Activated CD4-positive, alpha-beta T cell treated with anti-CD3 and anti-CD28 coated beads for 24 hours (primary cell): ENCODE results near the gene GRK2.

ENCODE experiments used
- DNase-seq, 2 donors: peaks; one replicate each; pipeline ENCODE4 v3.0.0-alpha.2; 2020; ENCODE audit warnings: low read depth in 2 of 2

The GRK2 gene

DNA sequence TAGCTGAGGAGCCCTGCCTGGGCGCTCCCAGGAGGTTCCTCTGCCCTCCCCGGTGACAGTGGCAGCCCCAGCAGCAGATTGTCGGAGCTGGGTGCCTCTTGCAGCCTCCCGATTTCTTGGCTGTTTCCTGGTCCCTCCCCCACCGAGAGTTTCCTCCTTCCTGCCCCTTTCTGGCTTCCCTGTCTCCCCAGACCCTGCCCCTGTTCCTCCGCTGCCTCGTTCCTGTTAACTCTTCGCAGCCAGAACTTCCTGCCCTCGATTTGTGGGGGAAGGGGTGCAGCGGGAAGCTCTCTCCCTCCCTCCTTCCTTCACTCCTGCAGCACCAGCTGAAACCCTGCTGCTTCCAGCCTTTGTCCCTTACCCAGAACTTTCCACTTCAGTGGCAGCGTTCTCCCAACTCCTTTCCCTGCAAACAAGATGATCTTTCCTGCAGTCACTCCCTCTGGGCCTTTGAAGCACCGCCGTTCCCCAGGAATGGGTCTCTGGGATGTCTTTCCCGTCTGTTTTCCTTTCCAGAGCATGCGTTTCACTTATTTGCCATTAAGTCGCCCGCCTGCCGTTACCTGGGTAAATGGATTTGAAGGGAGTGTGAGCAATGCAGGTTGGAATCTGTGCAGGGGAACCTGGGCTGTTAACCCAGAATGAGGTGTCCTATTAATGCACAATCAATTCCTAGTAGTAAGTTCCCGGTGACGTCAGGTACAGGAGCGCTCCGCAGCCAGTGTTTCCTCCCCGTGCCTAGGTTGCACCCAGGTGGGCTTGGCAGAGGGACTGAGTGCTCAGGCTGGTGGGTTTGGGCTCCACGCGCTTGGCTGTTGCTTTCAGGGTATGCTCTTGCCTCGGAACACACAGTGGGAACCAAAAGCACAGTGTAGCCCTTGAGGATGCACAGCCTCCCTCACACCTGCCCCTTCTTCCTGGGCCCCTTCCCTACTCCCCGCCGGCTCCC, 4.3 kb downstream of the GRK2 start:
- DNase-seq = no peak

DNA sequence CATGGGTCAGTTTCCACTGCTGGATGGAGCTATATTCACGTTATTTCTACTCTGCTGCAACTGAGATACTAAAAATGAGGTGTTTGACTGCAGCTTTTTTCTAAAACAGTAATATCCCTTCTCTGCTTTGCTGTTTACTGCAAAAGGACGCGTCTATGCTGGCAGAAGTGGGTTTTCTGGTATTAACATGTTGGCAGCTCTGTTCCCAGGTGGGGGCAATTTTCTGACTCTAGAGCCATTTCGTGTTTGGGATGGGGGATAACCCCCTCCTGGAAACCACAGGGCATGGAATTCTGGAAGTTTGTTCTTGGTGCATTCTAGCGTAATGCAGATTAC, 4.9 kb downstream of the GRK2 start:
- DNase-seq = no peak

DNA sequence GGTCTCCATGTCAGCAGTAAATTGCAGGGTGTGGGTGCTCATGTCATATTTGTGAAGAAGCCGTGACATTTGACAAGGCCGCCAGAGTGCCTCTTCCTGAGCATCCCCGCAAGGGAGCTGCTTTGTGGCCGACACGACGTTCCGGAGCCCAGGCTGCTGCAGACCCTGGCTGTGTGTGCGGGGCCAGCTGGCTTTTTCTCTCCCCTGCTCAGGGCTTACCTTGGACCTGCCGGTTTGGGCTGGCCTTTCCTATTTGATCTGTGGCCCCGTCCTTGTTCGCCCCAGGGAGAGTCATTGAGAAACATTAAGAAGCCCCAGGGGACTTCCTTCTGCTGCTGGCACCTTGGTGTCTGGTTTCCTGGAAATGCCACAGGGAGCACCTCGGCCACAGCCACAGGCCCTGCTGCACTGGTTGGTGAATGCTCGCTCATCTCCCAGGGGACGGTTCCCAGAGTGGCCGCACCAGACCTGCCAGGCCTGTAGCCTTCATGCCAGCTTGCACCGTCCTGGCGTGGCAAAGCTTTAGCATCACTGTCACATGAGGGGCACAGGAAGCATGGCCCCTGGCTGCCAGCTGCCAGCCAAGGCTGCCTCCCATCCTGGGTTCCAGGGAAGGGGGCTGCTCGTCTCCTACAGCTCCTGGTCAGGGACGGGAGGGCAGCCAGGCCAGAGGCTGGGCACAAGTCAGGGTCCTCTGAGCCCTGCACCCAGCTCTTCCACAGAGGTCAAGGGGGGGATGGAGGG, 5.4 kb downstream of the GRK2 start:
- DNase-seq = peak in 1 of 2 donors; percentile 54

DNA sequence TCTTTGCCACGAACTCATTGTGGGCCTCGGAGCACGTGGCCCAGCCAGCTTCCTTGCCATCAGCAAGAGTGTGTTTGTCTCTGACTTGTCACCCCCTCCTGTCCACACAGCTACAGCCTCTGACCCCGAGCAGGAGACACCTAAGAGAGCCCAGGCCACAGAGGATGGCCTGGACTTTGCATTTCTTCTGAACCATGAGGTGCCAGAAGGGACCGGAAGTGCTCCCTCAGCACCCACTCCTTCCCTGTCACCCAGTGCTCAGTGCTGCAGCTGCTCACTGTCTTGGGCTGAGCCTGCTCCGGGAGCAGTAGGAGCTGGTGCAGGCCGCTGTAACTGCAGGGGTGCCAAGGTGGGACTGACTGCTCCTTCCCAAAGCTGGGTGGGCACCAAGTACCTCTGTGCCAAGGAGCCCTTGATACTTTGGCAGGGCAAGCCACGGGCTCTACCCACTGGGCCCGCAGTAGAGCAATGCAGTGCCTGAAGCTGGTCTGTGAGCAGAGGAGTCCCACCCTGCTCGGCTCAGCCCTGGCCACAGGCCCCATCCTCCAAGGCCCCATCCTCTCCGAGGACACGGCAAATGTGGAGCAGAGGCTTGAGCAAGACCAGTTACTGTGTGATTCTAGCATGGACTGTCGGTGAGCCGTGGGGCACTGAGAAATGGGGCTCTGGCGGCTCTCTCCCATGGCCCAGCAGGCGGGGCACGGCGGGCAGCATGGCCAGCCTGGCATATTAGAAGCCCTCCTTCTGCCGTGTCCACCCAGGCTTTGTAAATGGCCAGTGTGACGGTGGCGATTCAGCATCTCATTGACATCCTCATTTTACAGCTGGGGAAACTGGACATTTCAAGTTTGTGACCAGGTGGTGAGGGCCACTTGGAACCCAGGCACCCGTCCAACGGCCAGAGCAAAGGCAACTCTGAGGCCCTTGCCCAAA, 6.3 kb downstream of the GRK2 start:
- no peak for DNase-seq

DNA sequence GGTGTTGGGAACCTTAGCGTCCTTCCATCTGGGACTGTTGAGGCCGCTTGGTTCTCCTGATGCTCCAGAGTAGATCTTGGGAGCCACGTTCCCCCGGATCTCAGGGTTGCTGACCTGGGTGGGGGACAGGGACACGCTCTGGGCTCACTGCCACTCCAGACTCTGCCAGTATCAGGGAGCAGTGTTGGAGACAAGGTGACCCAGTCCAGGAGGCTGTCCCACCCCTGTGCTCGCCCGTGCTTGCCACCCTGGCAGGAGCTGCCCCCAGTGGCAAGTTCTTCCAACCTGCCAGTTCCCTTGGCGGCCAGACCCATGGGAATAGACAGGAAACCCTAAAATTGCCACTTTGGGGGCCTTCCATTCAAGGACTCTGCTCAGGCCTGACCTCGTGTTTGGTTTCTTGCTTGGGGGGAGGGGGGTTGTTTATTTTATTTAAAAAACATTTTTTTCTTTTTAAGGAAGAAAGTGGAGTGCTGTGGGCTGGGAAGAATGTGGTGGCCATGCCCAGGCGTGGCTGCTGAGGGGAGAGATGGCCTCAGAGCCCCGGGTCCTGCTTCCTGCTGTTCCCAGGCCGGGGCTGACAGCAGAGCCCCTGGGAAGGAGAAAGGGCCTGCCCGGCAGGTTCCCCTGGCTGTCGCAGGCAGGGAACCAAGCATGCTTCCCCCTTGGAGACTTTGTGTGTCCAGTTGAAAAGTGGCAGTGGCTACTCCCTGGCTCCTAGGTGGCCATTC, 7.2 kb downstream of the GRK2 start:
- DNase-seq = no peak

DNA sequence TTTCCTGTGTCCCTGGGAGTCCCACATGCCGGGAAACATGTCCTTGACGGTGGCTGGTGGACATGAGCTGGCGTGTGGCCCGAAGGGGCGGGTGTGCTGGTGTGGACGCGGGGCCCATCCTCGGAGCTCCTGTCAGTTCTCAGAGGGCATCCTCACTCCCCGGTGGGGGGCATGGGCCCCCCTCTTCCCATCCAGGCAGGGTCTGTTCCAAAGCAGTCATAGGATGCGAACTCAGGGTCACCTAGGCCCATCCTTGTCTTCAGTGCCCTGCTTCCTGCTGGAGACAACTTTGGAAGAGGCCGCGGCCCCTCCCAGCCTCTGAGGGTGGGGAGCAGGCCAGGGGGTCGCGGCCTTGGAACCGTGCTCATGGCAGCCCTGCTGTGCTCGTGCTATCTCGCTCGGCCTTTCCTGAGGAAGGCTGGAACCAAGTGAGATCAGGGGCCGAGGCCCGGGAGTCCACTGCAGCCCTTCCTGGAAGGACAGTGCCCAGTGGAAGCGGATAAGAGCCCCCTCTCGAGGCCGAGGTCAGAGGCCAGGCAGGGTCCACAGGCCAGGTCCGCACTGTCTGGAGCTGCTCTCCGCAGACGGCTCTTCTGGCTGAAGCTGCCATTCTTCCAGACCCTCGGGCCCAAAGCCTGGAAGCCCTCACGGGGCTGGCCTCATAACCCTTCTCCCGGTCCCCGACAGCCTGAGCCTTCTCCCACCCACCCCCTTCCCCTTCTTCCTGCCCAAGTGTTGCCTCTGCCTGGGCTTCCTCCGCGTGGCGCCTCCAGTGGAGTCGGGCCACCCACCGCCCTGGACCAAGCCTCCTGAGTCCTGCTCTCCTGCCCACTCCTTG, 8.7 kb downstream of the GRK2 start:
- DNase-seq = no peak

DNA sequence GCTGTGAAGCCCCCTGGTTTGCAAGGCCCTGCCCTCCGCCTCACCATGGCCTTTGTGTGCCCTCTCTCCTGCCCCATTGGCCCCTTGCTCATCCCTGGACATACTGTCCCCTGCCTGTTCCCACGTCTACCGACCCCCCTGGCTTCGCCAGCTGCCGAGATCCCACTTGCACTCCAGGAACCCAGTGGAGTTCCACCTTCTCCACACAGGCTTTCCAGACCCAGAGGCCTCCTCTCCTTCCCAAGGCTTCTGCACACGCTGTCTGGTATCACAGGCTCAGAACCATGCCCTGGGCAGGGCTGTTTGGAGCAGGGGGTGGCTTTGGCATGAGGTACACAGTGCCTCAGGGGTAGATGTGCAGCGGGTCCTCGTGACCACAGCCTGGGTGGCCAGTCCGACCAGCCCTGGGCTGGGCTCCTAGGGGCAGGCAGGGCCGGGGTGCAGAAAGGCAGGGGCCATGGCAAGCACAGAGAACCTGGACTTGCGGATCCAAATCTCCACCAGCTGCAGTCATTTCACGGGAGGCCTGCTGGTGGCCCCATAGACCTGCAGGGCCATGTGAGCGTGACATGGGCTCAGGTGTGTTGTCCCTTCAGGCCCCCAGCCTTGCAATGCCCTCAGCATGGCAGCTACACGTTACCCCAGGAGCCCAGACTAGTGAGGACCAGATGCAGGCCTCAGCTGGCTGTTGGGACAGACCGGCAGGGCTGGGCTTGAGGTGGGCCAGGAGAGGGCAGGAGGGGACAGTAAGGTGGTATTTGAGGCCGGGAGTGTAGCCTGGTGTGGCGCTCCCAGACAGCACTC, 9.5 kb downstream of the GRK2 start:
- DNase-seq = no peak

DNA sequence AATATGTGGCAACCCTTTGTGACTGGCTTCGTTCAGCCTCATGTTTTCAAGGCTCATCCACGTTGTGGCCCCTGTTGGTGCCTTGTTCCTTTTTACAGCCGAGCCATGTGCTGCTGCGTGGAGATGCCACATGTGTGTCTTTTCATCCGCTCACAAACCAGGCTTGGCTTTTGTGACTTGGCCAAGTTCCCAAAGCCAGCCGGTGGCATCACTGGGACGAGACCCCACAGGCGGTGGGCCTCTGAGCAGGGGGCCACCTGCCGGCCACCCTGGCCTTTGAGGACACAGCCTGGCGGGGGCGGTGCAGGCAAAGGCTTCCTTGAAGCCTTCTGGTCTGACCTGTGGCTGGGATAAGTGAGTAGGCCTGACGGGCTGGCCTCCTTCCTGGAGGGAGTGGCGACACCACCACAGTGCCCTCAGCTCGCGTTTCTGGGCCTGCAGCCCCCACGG, 10.5 kb downstream of the GRK2 start:
- no peak for DNase-seq

DNA sequence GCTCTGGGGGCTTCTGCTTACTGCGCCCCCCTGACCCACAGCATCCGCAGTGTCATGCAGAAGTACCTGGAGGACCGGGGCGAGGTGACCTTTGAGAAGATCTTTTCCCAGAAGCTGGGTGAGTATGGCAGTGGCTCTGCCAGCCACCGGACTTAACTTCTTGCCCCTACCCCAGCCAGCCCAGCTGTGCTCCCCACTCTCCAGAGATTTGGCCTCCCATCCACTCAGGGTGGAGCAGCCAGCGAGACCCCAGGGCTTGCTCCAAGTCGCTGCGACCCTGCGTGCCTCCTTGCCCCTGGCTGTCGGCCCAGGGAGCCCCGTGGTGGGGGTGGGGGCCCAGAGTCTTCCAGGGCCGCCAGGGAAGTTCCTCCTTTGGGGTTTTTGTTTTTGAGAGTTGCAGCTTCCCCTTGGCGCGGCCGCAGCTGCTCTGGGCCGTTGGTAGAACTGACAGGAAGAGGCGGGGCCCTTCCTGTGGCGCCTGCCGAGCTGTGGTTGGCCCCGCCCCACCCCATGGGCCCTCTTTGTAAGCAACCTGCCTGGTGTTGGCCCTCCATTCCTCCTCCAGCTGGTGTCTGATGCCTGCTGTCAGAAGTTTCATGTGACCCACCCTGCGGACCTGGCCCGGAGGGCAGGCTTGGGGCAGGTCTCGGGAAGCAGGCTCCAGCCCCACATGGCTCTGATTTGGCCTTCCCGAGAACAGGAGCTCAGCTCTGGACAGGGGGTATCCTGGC, 11.1 kb downstream of the GRK2 start:
- DNase-seq = peak; percentile 85

DNA sequence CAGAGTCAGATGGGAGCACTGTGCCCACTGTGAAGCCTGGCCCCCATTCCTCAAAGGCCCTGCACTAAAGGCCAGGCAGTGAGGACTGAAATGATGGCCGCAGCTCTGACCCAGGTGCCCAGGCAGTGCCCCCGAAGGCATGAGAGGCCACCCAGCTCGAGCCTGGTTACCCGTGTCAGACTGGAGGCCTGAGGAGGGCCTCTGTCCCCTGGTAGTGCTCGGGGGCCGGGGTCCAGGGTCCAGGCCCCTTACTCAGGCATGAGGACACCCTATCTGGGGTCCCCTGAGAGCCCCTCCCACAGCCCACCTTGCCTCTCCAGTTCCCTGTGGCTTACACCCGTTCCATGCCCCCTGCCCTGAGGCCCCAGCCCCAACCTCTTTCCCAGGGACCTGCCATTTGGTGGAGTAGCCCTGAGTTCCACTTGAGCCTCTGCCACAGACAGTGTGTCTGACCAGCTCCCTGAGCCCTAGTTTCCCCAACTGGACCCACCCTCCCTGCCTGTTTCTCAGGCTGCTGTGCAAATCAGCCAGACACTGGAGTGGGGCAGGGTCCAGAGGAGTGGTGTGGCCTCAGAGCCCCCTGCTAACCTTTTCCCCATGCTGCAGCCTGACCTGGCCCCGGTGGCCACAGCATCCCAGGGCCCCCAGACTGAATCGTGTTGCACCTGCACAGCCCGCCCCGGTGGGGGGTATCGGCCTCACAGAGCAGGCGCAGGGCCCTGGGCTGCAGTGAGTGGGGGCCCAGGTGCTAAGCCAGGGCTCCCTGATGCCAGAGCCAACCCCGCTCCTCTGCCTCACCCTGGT, 12.1 kb downstream of the GRK2 start:
- DNase-seq = no peak

DNA sequence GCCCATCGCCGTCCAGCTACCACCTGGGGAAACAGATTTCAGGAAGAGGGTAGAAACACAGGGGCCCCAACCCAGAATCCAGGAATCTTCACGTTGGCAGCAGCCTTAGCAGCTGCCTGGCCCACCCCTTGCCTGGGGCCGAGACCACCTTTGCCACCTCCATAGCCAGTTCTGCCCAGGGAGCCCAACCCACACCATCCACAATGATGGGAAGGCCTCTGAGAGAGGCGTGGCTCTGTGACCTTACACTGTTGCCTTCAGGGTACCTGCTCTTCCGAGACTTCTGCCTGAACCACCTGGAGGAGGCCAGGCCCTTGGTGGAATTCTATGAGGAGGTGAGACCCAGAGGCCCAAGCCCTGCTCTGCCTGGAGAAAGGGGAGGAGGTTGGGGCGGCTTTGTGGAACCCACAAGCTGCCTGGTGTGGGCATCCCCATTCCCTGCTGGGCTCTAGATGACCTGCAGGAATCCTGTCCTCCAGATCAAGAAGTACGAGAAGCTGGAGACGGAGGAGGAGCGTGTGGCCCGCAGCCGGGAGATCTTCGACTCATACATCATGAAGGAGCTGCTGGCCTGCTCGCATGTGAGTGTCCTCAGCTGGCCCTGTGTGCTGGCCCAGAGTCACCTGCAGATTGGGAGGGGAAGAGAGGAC, 12.8 kb downstream of the GRK2 start:
- DNase-seq = no peak

DNA sequence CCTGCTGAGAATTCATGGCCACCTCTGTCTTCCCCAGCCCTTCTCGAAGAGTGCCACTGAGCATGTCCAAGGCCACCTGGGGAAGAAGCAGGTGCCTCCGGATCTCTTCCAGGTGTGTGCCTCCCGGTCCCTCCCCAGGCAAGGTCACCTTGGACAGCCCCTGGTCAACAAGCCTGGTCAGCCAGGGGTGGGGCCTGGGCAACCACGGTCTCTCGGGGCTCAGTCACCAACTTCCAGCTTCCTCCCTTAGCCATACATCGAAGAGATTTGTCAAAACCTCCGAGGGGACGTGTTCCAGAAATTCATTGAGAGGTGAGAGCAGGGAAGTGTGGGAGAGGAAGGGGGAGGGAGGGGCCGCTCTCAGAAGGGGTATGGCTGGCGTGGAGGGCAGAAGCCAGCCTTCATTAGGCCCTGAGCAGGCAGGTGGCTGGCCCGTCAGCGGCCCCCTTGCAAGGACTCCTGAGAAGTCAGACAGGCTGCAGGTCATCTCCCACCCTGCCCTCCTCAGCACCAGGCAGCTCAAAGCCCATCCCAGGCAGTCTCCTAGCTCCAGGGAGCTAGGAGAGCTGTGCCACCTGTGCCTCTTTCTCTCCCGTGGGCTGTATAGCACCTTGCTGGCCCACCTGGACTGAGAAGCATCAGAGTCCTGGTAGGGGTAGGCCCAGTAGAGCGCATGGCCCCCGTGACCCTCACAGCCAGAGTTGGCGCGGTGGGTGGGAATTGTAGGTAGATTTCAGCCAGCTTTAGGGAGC, 13.5 kb downstream of the GRK2 start:
- DNase-seq = no peak

DNA sequence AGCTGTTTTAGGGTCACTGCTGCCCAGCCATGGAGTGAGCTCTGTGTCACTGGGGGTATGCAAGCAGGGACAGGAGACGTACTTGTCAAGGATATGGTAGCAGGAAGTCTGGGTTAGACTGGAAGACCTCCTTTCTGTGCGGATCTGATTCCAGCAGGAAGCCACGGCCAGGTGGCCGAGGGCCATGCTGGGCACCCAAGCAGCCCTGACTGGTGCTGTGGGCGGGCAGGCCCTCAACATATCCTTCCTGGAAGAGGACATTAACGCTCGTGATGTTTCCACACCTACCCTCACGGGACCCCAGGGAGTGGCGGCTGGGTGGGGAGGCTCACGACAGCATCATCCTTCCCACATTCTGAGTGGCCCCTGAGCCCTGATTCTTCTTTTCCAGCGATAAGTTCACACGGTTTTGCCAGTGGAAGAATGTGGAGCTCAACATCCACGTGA, 14.1 kb downstream of the GRK2 start:
- no peak for DNase-seq

DNA sequence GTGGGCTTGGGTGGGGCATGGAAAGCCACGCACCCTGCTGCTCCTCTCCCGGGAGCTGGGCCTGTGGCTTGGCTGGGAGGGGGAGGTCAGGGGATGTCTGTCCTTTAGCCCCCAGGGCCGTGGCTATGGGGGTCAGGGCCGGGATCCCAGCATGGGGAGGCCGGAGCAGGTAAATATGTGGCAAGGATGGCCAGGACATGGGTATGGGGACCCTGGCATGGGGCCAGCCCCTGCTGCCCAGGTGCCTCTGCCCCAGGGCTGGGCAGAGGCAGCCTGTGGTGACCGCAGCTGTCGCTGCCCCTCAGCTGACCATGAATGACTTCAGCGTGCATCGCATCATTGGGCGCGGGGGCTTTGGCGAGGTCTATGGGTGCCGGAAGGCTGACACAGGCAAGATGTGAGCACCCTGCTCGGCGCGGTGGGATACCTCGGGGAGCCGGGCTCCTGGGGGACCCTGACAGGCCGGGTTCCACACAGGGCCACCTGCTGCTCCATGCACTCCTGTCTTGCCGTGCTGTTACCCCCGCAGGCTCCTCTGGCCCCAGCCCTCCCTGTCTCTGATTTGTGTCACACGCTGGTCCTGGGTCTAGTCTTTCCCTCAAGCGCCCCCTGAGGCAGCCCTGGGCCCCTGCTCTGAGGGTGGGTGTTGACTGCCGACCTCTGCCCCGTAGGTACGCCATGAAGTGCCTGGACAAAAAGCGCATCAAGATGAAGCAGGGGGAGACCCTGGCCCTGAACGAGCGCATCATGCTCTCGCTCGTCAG, 14.7 kb downstream of the GRK2 start:
- DNase-seq = no peak

DNA sequence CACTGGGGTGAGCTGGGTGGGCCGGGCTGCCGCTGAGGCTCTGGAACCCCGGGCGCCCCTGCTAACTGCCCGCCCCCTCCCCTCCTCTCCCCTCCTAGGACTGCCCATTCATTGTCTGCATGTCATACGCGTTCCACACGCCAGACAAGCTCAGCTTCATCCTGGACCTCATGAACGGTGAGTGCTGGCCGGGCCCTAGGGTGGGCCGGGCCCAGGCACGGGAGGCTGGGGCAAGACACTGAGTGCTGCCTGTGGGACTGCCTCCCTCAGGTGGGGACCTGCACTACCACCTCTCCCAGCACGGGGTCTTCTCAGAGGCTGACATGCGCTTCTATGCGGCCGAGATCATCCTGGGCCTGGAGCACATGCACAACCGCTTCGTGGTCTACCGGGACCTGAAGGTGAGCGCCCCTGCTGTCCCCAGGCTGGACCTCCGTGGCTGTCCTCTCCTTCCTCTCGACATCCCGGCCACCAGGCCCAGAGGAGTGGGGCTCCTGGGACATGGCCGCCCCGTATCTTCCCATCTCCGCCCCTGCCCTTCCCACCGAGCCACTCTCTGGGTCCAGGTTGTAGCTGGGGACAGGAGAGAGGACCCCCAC, 15.4 kb downstream of the GRK2 start:
- DNase-seq = no peak
